ENCODE results near the gene WIPF1.

WIPF1 gene

DNA sequence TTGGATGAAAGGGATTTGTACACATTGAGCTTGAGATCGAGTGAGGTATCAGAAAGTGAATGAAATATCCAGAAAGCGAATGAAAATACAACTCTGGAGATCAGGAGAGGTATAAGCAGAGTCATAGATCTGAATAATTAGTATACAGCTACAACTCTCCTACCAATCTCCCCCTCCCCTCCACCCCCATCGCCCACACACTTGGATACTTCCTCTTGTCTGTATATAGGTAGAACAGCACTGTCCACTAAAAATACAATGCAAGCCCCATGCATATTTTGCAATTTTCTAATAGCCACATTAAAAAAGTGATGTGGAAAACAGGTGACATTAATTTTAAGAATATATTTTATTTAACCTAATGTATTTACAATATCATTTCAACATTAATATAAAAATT, 23.7 kb upstream of the WIPF1 start:
- no peak for DNase-seq

DNA sequence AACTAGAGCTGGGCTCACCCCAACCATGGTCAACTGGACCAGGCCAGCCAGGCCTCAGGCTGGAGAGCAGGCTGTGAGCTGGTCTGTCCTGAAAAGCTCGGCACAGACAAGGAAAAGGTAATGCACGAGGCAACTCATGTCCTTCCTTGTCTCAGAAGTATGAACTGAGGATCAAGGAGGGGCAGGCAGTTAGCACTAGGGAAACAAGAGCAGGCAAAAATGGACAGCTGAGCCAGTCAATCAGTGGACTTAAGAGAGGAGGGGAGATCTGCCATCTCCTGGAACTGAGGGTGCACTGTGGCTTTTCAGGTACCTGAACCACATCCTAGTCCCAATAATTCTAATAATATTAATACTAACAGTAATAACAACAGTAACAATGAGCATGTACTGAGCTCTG, 20.6 kb upstream of the WIPF1 start:
- no peak for DNase-seq

DNA sequence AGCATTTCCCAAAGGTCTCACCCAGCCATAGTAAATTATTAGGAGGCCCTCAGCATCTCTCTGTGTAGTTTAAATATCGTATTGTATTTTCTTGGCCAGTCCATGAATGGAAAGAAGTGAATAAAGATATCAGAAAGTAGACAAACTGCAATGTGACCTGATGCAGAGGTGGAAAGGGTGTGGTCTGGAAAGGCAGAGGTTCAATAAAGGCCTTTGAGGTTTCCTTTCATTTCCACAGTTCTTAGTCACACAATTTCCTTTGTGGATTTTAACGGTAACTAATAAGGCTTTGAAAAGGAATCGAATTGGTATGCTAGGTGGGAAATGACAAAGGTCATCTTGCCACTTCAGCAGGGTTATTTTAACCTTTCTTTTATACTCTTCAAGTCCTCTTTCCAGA, 20.1 kb upstream of the WIPF1 start:
- no peak for DNase-seq

- DNase-seq: no peak
Measured at GRCh38 chr2:174617120-174617519, 19.5 kb upstream of the WIPF1 start.

GRCh38 chr2:174615871-174616436, 18.4 kb upstream of the WIPF1 start:
- DNase-seq: no peak

DNA sequence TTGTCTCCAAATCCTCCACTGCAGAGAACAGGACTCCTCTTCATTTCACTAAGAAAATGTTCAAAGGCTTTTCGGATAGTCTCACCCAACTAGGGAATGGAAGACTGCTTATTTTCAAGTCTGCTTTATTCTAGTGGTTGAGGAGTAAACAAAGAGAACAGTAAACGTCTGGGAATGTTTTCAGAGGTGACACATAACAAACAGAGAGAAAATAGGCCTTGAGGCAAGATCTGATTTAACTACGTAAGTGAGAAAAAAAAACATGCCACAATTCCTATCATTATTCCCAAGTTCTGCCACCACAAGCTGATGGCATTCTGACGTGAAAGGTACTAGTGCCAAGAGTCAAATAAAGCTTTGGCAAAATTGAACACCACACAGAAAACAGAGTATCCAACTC, 16.7 kb upstream of the WIPF1 start:
- DNase-seq: no peak

DNA sequence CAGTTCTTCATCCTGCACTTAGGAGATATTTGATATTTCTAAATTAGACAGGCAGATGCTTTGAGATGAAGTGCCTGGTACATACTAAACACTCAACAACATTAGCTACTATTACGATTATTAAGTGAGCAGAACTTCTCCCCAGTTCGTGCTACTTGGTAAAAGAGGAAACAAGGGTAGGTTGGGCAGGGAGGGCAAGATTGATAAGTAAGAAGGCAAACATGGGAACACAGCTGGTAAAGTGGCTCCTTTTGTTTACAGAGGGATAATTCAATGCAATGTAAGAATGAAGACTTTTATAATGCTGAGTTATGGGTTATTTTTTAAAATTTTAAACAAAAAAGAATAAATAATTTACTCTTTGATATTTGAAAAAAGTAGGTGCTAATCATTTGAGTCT, 15.9 kb upstream of the WIPF1 start:
- no peak for DNase-seq

- DNase-seq: no peak
Measured at GRCh38 chr2:174612970-174613369, 15.4 kb upstream of the WIPF1 start.

- no peak for DNase-seq
Measured at GRCh38 chr2:174611854-174612253, 14.2 kb upstream of the WIPF1 start.

DNA sequence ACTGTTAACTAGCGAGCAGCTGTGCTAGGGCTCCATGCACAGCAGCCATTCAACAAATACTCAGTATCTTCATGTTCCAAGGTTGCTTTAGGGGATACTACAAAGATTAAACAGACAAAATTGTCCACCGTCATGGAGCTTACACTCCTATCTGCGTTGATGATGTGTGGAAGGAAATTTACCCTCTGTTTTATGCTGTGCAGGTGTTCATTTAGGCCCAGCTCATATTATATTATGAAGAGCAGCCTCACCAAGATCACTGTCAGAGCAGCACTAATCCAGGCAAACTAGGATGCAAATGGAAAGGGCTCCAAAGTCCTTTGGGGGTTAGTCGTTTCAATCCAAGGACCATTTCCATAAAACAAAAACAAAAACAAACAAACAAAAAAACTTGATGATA, 13.4 kb upstream of the WIPF1 start:
- no peak for DNase-seq

DNA sequence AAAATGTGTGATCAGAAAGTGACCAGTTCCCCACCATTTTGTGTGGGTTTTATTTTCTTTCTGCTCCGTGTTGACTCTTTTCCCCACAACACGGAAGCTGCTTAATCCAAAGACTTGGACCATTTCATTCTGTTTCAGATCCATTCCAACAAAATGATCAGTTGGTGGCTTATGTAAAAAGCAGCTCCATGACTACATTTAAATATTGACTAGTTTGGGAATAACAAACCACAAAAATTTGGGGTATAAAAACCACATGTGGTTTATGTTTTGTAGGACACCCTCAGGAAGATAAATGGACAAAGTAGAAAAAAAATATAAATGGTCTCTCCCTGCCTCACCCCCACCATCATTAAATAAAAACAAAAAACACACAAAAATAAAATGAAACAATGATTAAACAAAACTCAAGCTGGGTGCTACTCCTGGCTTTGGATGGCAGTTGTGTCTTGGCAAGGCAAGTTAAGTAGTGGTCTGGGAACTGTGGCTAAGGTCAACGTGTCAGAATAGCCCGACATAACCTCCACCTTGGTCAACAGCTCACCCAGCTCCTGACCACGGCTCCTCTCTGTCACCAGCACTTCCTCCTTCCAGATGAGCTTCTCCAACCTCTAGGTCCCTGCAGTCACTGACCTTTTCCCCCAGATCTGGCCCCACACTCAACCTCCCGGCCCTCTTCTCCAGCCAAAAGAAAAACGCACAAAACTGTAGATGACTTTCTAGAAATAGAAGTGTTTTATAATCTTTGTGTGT, 12.8 kb upstream of the WIPF1 start:
- DNase-seq: peak; percentile 36 to 42

DNA sequence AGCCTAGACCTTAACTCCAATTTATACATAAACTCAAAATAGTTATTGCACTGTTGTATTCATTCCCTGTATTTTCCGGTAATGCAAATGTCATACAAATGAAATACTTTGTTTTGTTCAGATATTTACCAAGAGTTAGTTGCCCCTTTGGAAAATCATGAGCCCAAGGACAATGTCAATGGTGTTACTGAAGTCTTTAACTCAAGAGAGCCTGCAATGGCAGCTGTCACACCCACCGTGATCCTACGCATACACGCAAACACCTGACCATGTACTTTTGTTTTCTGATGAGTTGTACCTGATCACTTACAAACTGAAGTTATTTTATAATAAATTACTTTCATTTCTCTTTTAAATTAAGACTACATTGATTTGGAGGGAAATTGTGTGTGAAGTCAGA, 11.7 kb upstream of the WIPF1 start:
- DNase-seq: no peak

GRCh38 chr2:174608866-174609214, 11.2 kb upstream of the WIPF1 start:
- DNase-seq: no peak

DNA sequence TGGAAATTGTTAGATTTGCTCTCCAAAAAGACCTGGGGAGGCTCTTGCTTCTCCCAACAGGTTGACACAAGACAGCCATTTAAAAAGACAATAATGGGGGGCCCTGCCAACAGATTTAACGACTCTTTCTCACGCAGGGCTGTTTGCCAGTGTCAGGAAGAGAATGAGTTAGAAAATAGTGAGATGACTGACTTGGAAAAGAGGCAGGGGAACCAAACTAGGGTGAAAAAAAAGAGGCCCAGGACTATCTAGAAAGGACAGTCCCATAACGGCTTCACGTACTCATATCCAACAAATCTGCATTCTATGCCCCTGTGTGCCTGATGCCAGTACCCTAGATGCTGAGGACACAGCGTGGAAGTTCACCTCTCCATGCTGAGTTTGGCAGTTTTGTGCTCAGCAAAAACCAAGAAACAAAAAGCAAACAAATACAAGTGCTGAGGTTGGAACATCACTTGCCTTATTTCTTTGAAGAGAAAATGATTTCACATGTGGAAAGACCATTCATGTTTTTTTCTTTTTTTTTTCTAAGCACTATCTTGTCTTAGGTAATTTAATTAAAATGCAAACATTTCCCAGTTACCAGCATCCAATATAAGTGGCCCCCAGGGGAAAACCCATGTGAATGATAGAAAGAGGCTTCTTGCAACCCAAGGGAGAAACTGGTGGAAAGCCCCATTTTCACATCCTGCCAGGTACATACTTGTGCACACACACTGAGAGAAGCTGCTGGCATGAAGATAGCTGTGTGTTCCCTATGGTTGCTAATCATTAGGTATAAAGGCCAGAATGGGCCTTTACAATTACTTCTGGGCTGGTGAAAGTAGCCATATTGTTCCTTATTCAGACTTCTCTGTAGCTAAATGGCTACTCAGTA, 10.6 kb upstream of the WIPF1 start:
- DNase-seq: no peak

DNA sequence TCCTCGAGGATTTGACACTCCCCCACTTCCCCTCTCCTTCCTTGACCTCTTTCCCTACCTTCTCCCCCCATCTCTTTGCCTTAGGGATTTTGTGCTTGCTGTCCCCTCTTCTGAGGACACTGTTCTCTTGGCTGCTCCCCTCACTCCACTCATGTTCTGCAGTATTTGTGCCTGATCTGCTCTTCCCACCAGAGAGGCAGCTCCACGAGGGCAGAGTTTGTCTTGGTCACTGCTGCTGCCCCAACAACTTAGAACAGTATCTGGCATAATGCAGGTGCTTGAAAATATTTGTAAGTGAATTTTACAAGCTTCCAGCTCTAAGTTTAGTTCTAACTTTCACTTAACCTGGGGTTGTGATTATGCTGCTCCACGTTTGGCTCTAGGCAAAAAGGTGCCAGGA, 10.0 kb upstream of the WIPF1 start:
- DNase-seq: no peak

DNA sequence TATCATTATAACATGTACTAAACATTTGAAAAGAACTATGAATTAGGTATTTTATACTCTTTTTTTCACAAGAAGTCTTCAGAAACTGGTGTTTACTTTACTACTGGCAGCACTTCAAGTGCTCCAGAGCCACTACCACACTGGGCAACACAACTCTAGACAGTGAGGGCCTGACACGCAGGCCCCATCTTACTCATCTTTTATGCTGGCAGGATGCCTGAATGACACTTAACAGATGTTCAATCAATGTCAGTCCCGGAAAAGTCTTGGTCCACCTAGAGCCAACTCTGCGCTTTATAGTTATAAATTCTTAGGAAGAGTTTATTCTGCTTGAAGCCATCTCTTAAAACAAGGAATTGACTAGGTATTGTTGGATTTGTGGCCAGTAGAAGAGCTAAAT, 8.7 kb upstream of the WIPF1 start:
- no peak for DNase-seq

DNA sequence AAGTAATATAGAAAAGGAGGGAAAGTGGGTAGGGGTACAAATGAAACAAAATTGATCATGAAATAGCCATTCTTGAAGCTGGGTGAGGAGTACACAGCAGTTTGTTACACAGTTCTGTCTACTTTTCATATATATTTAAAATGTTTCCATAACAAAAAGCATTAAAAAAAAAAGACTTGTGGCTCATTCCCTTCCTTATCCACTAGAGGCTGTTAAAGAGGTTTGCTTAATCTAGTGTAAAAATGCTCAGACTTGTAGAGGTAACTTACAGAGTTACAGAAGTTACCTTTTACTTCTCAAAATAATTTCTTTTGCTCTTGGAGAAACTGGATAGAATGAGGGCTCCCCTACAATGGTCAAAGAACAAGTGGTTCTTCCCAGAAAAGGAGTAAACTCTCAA, 8.1 kb upstream of the WIPF1 start:
- no peak for DNase-seq

DNA sequence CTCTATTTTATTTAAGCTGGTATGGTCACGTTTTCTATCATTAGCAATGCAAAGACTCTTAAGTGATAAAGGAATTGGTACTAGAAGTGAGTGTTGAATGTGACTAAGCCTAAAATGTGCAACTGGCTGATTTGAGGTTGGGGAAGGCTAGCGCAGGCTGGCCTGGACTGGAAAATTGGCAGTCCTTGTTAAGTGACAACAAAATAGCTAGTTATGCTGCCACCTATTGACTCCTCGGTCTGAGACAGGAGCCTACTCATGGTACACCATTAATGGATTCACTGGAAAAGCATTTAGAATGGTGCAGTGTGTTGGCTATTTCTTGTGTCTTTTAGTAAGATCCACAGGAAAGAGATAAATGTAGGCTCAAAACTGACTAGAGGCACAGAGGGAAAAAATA, 5.7 kb upstream of the WIPF1 start:
- peak; percentile 50 to 62 for DNase-seq

- DNase-seq: no peak
Measured at GRCh38 chr2:174602745-174603144, 5.1 kb upstream of the WIPF1 start.

GRCh38 chr2:174600349-174600748, 2.7 kb upstream of the WIPF1 start:
- DNase-seq: peak; percentile 86 to 87

DNA sequence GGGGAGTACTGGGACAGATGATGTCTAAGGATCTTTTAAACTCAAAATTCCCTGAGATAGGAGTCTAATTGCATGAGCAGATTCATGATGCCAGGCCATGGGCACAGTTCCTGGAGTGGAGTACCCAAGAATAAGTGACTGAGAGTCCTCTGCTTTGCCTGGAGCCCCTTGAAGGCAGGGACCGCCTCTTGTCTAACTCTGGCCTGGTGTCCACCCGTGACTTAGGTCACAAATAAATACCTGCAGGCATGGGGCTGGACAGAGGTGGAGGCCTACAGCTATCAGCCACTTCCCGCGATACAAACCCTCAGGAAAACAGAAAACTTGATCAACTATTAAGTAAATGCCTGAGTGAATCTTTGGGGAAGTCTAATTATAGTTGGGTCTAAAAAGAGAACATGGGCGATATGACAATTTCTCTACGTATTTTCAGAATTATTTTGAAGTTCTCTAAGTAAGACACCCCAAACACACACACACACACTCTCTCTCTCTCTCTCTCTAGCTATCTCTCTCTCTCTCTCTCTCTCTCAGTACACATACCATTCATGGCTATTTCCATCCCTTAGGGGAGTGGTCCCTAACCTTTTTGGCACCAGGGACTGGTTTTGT, 1.8 kb upstream of the WIPF1 start:
- peak; percentile 25 to 32 for DNase-seq

- DNase-seq: peak; percentile 37 to 41
Measured at GRCh38 chr2:174597009-174597344, 627 bp downstream of the WIPF1 start.

DNA sequence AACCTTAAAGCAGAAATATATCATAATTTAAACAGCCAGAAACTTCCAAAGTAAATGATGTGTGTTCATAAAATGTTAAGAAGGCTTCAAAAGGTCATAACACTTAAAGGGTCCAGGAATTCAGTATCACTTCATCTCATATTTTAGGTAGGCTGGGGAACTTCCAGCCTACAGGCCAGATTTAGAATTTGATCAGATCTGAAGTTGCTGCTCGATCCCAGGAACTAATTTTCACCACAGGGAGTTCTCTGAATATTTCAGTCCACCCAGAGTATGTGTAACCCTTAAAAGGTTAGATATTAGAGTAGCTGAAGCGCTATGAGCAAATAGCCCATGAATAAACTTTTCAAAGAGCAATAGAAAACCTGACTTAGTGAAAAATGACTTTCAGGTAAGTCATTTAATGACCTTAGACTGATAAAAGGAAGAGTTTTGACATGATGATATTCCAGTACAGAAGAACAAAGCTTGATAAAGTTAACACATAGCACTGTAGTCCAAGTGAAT, 1.7 kb downstream of the WIPF1 start:
- DNase-seq: peak; percentile 19 to 40
